H1 (cell line): ENCODE data around the gene KATNBL1. TPM values are rescaled to one million over a fixed set of nuclear protein-coding genes. Genes with fewer than 3 reads are reported as not detected.

Experiments used
- ATF2 ChIP-seq: IDR thresholded peaks from 2 replicates; pipeline ENCODE4 v1.6.1; 2012; ENCODE audit warnings: low read length, inconsistent platforms
- CHD1 ChIP-seq: IDR thresholded peaks from 2 replicates; pipeline ENCODE4 v1.6.1; 2012; ENCODE audit warnings: low read depth, low read length, improper control_type of control experiment
- CREB1 ChIP-seq: IDR thresholded peaks from 2 replicates; pipeline ENCODE4 v1.6.1; 2012; ENCODE audit warnings: inconsistent platforms
- CTBP2 ChIP-seq: IDR thresholded peaks from 2 replicates; pipeline ENCODE4 v1.7.0; 2011; ENCODE audit warnings: borderline replicate concordance, mild to moderate bottlenecking, moderate library complexity, mixed read lengths, low read length; ENCODE audit not compliant: insufficient read depth, insufficient read length
- CTCF ChIP-seq, 3 experiments: IDR thresholded peaks; 1 replicate in 2 of 3; 2 replicates in 1 of 3; pipeline versions ENCODE4 v1.5.1 to v1.6.1; 2011; ENCODE audit warnings: low read length in 3 of 3, mild to moderate bottlenecking in 3 of 3, inconsistent platforms in 2 of 3, low read depth in 1 of 3, moderate library complexity in 1 of 3; ENCODE audit not compliant: insufficient read depth in 1 of 3; ENCODE audit errors: control extremely low read depth in 1 of 3
- EGR1 ChIP-seq: IDR thresholded peaks from 2 replicates; pipeline ENCODE4 v1.6.1; 2011; ENCODE audit warnings: low read depth, low read length, borderline replicate concordance
- FOSL1 ChIP-seq: IDR thresholded peaks from 2 replicates; pipeline ENCODE4 v1.6.1; 2011; ENCODE audit warnings: mild to moderate bottlenecking, low read depth, low read length, moderate library complexity; ENCODE audit not compliant: insufficient read depth
- HDAC6 ChIP-seq: IDR thresholded peaks from one replicate; pipeline ENCODE4 v1.7.1; 2012; ENCODE audit warnings: low read depth, mild to moderate bottlenecking, inconsistent platforms, low read length, moderate library complexity
- JUN ChIP-seq: IDR thresholded peaks from 2 replicates; pipeline ENCODE4 v1.6.1; 2011; ENCODE audit warnings: low read depth, mild to moderate bottlenecking, improper control_type of control experiment, low read length
- JUND ChIP-seq: IDR thresholded peaks from 2 replicates; pipeline ENCODE4 v1.6.1; 2011; ENCODE audit warnings: mild to moderate bottlenecking, improper control_type of control experiment, low read length
- POLR2A ChIP-seq, 2 experiments: IDR thresholded peaks; 1 replicate in 1 of 2; 2 replicates in 1 of 2; pipeline ENCODE4 v1.6.1; 2011; ENCODE audit warnings: low read depth in 2 of 2, low read length in 2 of 2, mild to moderate bottlenecking in 2 of 2; ENCODE audit errors: control extremely low read depth in 1 of 2
- POU5F1 ChIP-seq: IDR thresholded peaks from 2 replicates; pipeline ENCODE4 v1.6.1; 2011; ENCODE audit warnings: low read depth, mild to moderate bottlenecking, low read length, moderate library complexity
- RBBP5 ChIP-seq: IDR thresholded peaks from 2 replicates; pipeline ENCODE4 v1.7.1; 2012; ENCODE audit warnings: low read depth, mild to moderate bottlenecking, inconsistent platforms, low read length, moderate library complexity, borderline replicate concordance
- RFX5 ChIP-seq: IDR thresholded peaks from 2 replicates; pipeline ENCODE4 v1.6.1; 2011; ENCODE audit warnings: low read depth, low read length, improper control_type of control experiment, borderline replicate concordance
- RNF2 ChIP-seq: fragments of 200-900, 300-1000 bp; sonication (generic); IDR thresholded peaks from 2 replicates; pipeline ENCODE4 v1.7.1; 2016; ENCODE audit warnings: borderline replicate concordance, low read depth, mild to moderate bottlenecking, antibody characterized with exemption, low read length; ENCODE audit not compliant: poor library complexity, severe bottlenecking; ENCODE audit errors: missing control alignments
- SIX5 ChIP-seq: IDR thresholded peaks from 2 replicates; pipeline ENCODE4 v1.6.1; 2011; ENCODE audit warnings: mild to moderate bottlenecking, low read depth, low read length
- TAF1 ChIP-seq: IDR thresholded peaks from 2 replicates; pipeline ENCODE4 v1.6.1; 2011; ENCODE audit warnings: mild to moderate bottlenecking, low read depth, low read length
- TBP ChIP-seq: IDR thresholded peaks from 2 replicates; pipeline ENCODE4 v1.6.1; 2011; ENCODE audit warnings: low read depth, low read length, improper control_type of control experiment
- USF2 ChIP-seq: IDR thresholded peaks from 2 replicates; pipeline ENCODE4 v1.6.1; 2011; ENCODE audit warnings: low read length, improper control_type of control experiment
- polyA plus RNA-seq, 7 experiments: library from polyadenylated mRNA; depleted of rRNA in 3 of 7; stranded (reverse) in 5 of 7; unstranded in 2 of 7; fragments of >200 nt in 5 of 7; fragments of 200-250 nt in 2 of 7; gene quantifications; 1 replicate in 5 of 7; 2 replicates in 1 of 7; 4 replicates in 1 of 7; pipeline versions ENCODE4 v1.2.1 to v1.2.3, GENCODE V29; 2011 to 2013; ENCODE audit warnings: missing spikeins in 2 of 7, mixed read lengths in 2 of 7
- total RNA-seq: library from RNA; stranded (reverse); fragmentation: NEBNext Ultra II Directional; extraction: Animal tissue kit (Norgen Biotek cat#: 25700); gene quantifications from 2 replicates; pipeline ENCODE4 v1.2.1, GENCODE V29; 2021
- TF ChIP-seq, protein P1 (sequence below): IDR thresholded peaks from 2 replicates; pipeline ENCODE4 v1.6.1; 2012; ENCODE audit warnings: inconsistent platforms

The KATNBL1 gene
- total and polyA plus RNA-seq, 2 of the 8 experiments (the other 6 are each of a cell fraction or from before 2014, with no cell fraction given), result 14.2 to 51.4 TPM

DNA sequence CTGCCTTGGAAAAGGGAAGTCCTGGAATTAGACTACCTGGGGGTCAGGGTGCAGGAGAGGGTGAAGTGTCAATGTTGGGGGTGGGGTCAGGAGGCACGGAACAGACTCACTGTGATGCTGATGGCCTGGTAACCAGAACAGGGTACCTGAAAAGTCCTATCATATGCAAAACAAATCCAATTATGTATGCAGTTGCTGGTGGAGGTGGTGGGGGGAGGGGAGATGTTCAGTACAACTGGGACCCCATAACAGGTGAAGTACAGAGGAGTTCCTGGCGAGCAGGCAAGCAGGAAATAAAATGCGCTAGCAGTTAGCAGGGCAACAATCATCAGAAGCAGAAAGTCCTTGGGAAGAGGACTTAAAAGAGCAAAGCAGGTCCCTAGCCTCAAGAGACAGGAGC lies 4.2 kb upstream of the KATNBL1 start (continued):
- no peak for TF ChIP-seq CTCF (IDR thresholded peaks at IDR 0.05; ENCODE audit: control extremely low read depth in 1 of 3, insufficient read depth in 1 of 3, low read depth in 1 of 3, low read length in 3 of 3)
- peak; percentile 80 for TF ChIP-seq TAF1
- TF ChIP-seq ATF2, result 0 out of 2 replicates have a peak, but pooled peaks have one; percentile 23
- TF ChIP-seq FOSL1, result no peak
- no peak for TF ChIP-seq HDAC6
- no peak for TF ChIP-seq CTBP2
- TF ChIP-seq CREB1, result peak; percentile 59; the same call in 1 of the 2 replicates
- TF ChIP-seq POU5F1, result peak; percentile 72
- TF ChIP-seq RFX5, result no peak
- no peak for TF ChIP-seq SIX5
- no peak for TF ChIP-seq JUN
- TF ChIP-seq, protein P1, sequence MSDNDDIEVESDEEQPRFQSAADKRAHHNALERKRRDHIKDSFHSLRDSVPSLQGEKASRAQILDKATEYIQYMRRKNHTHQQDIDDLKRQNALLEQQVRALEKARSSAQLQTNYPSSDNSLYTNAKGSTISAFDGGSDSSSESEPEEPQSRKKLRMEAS, result no peak
- TF ChIP-seq POLR2A (IDR thresholded peaks at IDR 0.05; ENCODE audit: control extremely low read depth in 1 of 2, low read depth in 2 of 2, low read length in 2 of 2), result peak in 1 of 2 experiments; percentile 78; a peak in 1 of 3 replicates
- no peak for TF ChIP-seq EGR1
- TF ChIP-seq TBP, result 0 out of 2 replicates have a peak, but pooled peaks have one; percentile 43
- no peak for TF ChIP-seq JUND
- TF ChIP-seq RBBP5, result peak; percentile 97
- TF ChIP-seq USF2, result no peak
- TF ChIP-seq RNF2, result no peak
- no peak for TF ChIP-seq CHD1
